HG03097 (cell line): Measurements from ENCODE around the gene COL27A1.

ENCODE experiments used
- ATAC-seq: cut with Tn5 transposase; IDR thresholded peaks from one replicate; pipeline ENCODE4 v1.9.1; 2021; ENCODE audit not compliant: unreplicated experiment, low FRiP score

COL27A1 gene

GRCh38 chr9:114348261-114348905 is 193.0 kb downstream of the COL27A1 start:
- ATAC-seq, result no peak

GRCh38 chr9:114348906-114349482 is 193.7 kb downstream of the COL27A1 start:
- ATAC-seq, result peak; percentile 80

- no peak for ATAC-seq
Measured at GRCh38 chr9:114349713-114350480, 194.6 kb downstream of the COL27A1 start.

GRCh38 chr9:114350636-114351401 is 195.5 kb downstream of the COL27A1 start:
- no peak for ATAC-seq

DNA sequence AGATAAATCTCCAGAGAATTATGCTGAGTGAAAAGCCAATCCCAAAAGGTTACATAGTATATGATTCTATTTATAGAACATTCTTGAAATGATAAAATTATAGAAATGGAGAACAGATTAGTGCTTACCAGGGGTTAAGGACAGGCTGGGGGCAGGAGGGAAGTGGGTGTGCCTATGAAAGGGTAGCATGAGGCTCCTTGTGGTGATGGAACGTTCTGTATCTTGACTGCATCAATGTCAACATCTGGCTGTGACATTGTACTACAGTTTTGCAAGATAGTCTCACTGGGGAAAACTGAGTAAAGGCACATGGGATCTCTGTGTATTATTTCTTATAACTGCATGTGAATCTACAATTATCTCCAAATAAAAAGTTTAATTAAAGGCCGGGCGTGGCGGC is 196.6 kb downstream of the COL27A1 start:
- no peak for ATAC-seq

GRCh38 chr9:114355821-114356220 is 200.5 kb downstream of the COL27A1 start:
- no peak for ATAC-seq

- ATAC-seq, result no peak
Measured at GRCh38 chr9:114356792-114357191, 201.5 kb downstream of the COL27A1 start.

- no peak for ATAC-seq
Measured at GRCh38 chr9:114357360-114357759, 202.0 kb downstream of the COL27A1 start.

DNA sequence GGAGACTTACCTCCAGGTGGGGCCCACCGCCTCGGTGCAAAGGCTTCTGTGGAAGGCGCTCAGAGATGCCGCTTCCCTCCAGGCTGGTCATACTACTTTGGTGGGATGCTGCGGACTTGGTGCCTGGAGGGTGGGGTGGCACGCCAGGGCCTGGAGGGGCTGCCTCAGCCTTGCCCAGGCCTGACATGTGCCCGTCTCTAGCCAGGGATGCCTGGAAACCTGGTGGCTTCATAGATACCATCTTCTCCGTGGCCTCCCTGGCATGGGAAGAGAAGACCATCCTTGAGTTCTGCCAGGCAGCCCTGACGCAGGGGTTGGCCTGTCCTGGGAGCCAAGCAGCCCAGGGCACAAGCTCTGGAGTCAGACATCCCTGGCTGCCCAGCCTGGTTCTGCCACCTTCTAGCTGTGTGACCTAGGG is 202.6 kb downstream of the COL27A1 start:
- no peak for ATAC-seq

GRCh38 chr9:114359801-114360200 is 204.5 kb downstream of the COL27A1 start:
- ATAC-seq, result no peak

DNA sequence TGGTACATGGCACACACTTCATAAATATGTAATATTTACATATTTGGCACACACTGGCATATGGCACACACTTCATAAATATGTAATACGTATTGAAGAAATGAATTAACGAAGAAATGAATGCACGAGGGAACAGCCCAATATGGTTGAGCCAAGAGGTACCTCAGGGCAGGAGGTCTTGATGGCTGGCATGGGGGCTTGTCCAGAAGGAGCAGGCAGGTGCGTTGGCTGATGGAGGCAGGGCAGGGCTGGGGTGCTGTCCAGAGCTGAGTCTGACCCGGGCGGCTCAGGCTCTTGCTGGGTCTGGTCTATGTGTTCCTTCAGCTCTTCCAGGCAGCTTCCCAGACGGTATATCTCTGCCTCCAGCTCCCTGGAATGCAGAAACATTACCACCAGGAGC is 206.2 kb downstream of the COL27A1 start:
- ATAC-seq, result no peak
